PFSK-1 (cell line): ENCODE results near the gene CDC26. TPM values are rescaled to one million over a fixed set of nuclear protein-coding genes. Genes with fewer than 3 reads are reported as not detected.
A peak's percentile ranks its signal among the peaks of the same experiment; 100 is the strongest.

Experiments used
- FOXP2 ChIP-seq: optimal IDR thresholded peaks from 2 replicates; pipeline ENCODE3; 2011; ENCODE audit warnings: borderline replicate concordance, control low read depth, inconsistent platforms; ENCODE audit not compliant: insufficient read depth; ENCODE audit errors: extremely low read length, extremely low read depth
- POLR2AphosphoS5 ChIP-seq: IDR thresholded peaks from 2 replicates; pipeline ENCODE4 v1.6.1; 2012; ENCODE audit warnings: low read depth, mild to moderate bottlenecking, control low read depth, low read length, moderate library complexity
- SIN3A ChIP-seq: IDR thresholded peaks from 2 replicates; pipeline ENCODE4 v1.6.1; 2012; ENCODE audit warnings: mild to moderate bottlenecking, low read length, moderate library complexity, borderline replicate concordance; ENCODE audit not compliant: insufficient read depth
- TAF1 ChIP-seq: IDR thresholded peaks from 2 replicates; pipeline ENCODE4 v1.6.1; 2012; ENCODE audit warnings: low read length, control low read depth, borderline replicate concordance; ENCODE audit not compliant: insufficient read depth
- polyA plus RNA-seq: library from polyadenylated mRNA; unstranded; fragments of >200 nt; gene quantifications from one replicate; pipeline ENCODE4 v1.2.1, GENCODE V29; 2012; ENCODE audit warnings: low read depth, missing spikeins; ENCODE audit not compliant: insufficient read length
- TF ChIP-seq, protein P1 (sequence below), 2 experiments: IDR thresholded peaks; 2 replicates each; pipeline versions ENCODE4 v1.6.1 to v1.8.0; 2011 to 2012; ENCODE audit warnings: low read depth in 2 of 2, low read length in 2 of 2, control low read depth in 1 of 2, inconsistent platforms in 1 of 2, mild to moderate bottlenecking in 1 of 2, moderate library complexity in 1 of 2; ENCODE audit not compliant: insufficient read depth in 1 of 2

The CDC26 gene
- polyA plus RNA-seq, result 14.4 TPM

DNA sequence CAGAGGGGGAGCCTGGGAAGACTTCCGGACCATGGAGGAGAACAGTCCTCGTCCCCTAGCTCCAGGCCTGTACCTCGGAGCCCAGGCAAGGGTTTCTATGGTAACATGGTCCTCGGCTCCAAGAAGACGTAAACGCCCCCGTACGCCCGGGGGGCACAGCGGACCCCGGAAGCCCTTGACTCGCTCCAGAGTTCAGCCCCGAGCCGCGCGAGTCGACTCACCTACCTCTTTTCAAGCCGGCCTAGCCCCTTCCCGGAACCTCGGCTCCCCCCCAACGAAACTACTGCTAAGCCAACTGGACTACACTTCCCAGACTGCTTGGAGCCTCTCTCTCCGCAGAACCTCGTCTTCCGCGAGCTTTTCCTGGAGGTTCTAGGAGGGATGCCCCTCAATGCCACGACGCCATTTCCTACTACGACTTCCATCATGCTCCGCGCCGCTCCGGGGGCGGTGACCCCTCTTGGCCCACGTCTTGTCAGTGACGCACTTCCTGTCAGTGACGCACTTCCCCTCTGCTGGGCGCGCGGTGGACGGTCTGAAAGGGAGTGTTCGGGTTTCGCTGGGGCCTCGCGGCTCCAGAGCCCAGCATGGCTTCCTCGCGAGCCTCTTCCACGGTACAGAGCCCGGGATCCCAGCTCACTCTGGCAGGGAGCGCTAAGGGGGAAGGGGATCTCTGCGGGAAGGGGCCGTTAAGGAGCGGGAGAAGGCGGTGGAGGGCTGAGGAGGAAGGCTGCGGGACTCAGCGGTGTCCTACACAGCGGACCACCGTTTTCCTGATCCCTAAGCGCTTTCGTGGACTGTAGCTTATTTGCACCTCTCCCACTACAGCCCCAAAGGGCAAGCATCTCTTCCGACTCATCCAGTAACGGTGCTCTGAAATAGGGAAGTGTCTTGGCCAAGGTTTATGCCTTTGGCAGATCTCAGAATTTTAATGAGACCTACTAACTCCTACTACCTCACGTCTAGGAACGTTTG, at the start of gene CDC26, which contains the start of gene PRPF4:
CDC26 (minus strand) TSS at position 416 of the 975 bp plus-strand sequence. CDS start 3,065 bp downstream, outside the sequence.
PRPF4 (plus strand) TSS at position 502 of the 975 bp plus-strand sequence; CDS start at position 588, 86 bp downstream.
- TF ChIP-seq POLR2AphosphoS5 (peak; percentile 99), TAF1 (peak; percentile 86), SIN3A (0 out of 2 replicates have a peak, but pooled peaks have one; percentile 69), FOXP2 (peak; percentile 76)
- TF ChIP-seq, protein P1, sequence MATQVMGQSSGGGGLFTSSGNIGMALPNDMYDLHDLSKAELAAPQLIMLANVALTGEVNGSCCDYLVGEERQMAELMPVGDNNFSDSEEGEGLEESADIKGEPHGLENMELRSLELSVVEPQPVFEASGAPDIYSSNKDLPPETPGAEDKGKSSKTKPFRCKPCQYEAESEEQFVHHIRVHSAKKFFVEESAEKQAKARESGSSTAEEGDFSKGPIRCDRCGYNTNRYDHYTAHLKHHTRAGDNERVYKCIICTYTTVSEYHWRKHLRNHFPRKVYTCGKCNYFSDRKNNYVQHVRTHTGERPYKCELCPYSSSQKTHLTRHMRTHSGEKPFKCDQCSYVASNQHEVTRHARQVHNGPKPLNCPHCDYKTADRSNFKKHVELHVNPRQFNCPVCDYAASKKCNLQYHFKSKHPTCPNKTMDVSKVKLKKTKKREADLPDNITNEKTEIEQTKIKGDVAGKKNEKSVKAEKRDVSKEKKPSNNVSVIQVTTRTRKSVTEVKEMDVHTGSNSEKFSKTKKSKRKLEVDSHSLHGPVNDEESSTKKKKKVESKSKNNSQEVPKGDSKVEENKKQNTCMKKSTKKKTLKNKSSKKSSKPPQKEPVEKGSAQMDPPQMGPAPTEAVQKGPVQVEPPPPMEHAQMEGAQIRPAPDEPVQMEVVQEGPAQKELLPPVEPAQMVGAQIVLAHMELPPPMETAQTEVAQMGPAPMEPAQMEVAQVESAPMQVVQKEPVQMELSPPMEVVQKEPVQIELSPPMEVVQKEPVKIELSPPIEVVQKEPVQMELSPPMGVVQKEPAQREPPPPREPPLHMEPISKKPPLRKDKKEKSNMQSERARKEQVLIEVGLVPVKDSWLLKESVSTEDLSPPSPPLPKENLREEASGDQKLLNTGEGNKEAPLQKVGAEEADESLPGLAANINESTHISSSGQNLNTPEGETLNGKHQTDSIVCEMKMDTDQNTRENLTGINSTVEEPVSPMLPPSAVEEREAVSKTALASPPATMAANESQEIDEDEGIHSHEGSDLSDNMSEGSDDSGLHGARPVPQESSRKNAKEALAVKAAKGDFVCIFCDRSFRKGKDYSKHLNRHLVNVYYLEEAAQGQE (IDR thresholded peaks at IDR 0.05; ENCODE audit: insufficient read depth in 1 of 2, low read depth in 2 of 2, low read length in 2 of 2), result 0 out of 4 replicates have a peak, but pooled peaks have one; percentile 28 to 55

DNA sequence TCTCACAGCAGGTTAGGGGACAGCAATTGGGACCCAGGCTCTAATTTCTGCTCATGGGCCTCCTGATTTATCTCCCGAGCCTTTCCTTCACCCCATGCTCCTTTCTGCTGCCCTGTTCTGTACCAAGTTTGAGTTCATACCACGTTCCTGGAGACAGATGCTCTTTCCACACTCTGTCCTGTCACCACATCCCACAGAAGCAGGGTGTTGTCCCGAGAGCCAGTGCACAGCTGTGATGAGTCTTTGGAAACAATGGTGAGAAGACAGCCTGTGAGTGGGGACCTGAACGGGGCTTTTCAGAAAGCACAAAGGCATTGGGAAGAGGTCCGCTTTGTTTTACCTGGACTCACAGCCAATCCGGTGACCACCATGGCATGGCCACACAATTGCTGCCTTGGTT, 47.3 kb upstream of the CDC26 start:
- TF ChIP-seq FOXP2, result no peak
- TF ChIP-seq, protein P1 (IDR thresholded peaks at IDR 0.05; ENCODE audit: insufficient read depth in 1 of 2, low read depth in 2 of 2, low read length in 2 of 2), result no peak
- no peak for TF ChIP-seq POLR2AphosphoS5
- no peak for TF ChIP-seq SIN3A
- TF ChIP-seq TAF1, result no peak

DNA sequence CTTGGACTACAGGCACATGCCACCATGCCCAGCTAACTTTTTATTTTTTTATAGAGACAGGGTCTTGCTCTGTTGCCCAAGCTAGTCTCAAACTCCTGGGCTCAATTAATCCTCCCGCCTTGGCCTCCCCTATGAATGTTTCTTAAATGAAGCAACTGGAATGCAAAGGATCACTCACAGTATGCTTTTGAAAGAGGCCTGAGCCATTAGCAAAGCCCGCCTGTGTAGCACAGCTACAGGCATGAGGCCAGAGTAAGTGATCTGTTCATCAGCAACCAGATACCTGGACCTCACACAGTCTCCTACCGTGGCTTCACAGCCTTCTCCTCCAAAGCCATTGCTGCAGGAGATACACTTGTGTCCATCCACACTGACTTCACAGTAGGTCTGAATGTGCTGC, 44.7 kb upstream of the CDC26 start:
- TF ChIP-seq FOXP2, result no peak
- TF ChIP-seq, protein P1 (IDR thresholded peaks at IDR 0.05; ENCODE audit: insufficient read depth in 1 of 2, low read depth in 2 of 2, low read length in 2 of 2), result no peak

DNA sequence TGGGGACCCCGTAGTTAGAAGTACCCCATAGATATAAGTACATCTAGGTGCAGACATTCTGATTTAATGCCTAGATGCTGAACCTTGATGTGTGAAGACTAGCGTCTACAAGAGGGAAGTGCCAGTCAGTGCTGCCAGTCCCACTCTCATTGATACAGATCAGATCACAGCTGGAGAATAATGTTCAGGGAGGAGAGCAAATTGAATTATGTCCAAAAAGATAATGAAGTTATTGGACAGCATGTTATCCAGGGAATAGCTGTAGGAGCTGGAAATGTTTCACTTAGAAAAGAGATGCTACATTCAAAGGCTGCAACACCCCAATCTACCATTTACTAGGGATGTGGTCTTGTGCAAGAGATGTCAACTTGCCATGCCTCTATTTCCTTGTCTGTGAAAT, 43.7 kb upstream of the CDC26 start:
- TF ChIP-seq SIN3A (no peak), FOXP2 (no peak), TAF1 (no peak), POLR2AphosphoS5 (no peak)
- TF ChIP-seq, protein P1 (IDR thresholded peaks at IDR 0.05; ENCODE audit: insufficient read depth in 1 of 2, low read depth in 2 of 2, low read length in 2 of 2), result no peak
